Chondrocyte (in vitro differentiated cells): ENCODE measurements around the gene HIF1AN. TPM values are rescaled to one million over a fixed set of nuclear protein-coding genes. Genes with fewer than 3 reads are reported as not detected.
A peak's percentile ranks its signal among the peaks of the same experiment; 100 is the strongest.

Experiments used
- DNase-seq: peaks from one replicate; pipeline ENCODE4 v3.0.0; 2021; ENCODE audit warnings: mixed read lengths, low spot score
- H3K27ac Mint-ChIP-seq: one replicate; pipeline ENCODE4 v1.8.0; 2021; ENCODE audit warnings: mild to moderate bottlenecking, moderate library complexity, mixed read lengths; ENCODE audit not compliant: unreplicated experiment
- H3K27me3 Mint-ChIP-seq: 2 replicates; pipeline ENCODE4 v1.8.0; 2021; ENCODE audit warnings: low read depth, mixed read lengths
- H3K36me3 Mint-ChIP-seq: 2 replicates; pipeline ENCODE4 v1.8.0; 2021; ENCODE audit warnings: low read depth, mixed read lengths
- H3K4me1 Mint-ChIP-seq: 2 replicates; pipeline ENCODE4 v1.8.0; 2021; ENCODE audit warnings: low read depth, mild to moderate bottlenecking, mixed read lengths
- H3K4me3 Mint-ChIP-seq: one replicate; pipeline ENCODE4 v1.8.0; 2021; ENCODE audit warnings: mild to moderate bottlenecking, moderate library complexity, mixed read lengths; ENCODE audit not compliant: unreplicated experiment
- H3K9me3 Mint-ChIP-seq: 2 replicates; pipeline ENCODE4 v1.8.0; 2021; ENCODE audit warnings: low read depth, mixed read lengths
- total RNA-seq: library from RNA; stranded (reverse); gene quantifications from 3 replicates; pipeline ENCODE4 v1.2.1, GENCODE V29; 2021
- TF ChIP-seq, protein P1 (sequence below): fragments of 200-600 bp; sonication (generic); IDR thresholded peaks from 2 replicates; pipeline ENCODE4 v1.5.0; 2021; ENCODE audit warnings: antibody characterized with exemption, mild to moderate bottlenecking, moderate library complexity

HIF1AN gene
- total RNA-seq, 1 donor from 2014 or later = 43.1 TPM

DNA sequence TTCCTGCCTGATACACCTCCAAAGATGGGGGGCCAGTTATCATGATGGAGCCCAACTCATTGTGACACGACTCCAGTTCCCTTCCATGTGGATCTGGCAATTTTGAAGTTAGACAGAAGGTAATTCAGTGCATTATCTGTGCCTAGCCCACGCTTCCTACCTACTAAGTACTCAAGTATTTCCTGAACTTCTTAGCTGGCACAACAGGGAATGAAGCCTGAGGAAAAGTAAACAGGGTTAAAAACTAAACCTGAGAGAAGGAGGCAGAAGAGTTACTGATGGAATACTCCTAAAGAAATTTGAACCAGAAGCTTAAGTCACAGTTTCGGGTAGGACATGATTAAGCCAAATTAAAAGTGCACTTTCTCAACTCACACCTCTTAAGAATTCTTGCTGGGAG lies 14.9 kb upstream of the HIF1AN start:
- Mint-ChIP-seq H3K27ac (no peak overlapping the region), H3K9me3 (no peaks in the 10 kb centered on the region), H3K36me3 (peaks cover 12% of the 10 kb centered on the region), H3K27me3 (no peaks in the 10 kb centered on the region), H3K4me3 (no peak overlapping the region), H3K4me1 (peaks cover 18% of the 10 kb centered on the region)
- TF ChIP-seq, protein P1, sequence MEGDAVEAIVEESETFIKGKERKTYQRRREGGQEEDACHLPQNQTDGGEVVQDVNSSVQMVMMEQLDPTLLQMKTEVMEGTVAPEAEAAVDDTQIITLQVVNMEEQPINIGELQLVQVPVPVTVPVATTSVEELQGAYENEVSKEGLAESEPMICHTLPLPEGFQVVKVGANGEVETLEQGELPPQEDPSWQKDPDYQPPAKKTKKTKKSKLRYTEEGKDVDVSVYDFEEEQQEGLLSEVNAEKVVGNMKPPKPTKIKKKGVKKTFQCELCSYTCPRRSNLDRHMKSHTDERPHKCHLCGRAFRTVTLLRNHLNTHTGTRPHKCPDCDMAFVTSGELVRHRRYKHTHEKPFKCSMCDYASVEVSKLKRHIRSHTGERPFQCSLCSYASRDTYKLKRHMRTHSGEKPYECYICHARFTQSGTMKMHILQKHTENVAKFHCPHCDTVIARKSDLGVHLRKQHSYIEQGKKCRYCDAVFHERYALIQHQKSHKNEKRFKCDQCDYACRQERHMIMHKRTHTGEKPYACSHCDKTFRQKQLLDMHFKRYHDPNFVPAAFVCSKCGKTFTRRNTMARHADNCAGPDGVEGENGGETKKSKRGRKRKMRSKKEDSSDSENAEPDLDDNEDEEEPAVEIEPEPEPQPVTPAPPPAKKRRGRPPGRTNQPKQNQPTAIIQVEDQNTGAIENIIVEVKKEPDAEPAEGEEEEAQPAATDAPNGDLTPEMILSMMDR = no peak
- no peak for DNase-seq

DNA sequence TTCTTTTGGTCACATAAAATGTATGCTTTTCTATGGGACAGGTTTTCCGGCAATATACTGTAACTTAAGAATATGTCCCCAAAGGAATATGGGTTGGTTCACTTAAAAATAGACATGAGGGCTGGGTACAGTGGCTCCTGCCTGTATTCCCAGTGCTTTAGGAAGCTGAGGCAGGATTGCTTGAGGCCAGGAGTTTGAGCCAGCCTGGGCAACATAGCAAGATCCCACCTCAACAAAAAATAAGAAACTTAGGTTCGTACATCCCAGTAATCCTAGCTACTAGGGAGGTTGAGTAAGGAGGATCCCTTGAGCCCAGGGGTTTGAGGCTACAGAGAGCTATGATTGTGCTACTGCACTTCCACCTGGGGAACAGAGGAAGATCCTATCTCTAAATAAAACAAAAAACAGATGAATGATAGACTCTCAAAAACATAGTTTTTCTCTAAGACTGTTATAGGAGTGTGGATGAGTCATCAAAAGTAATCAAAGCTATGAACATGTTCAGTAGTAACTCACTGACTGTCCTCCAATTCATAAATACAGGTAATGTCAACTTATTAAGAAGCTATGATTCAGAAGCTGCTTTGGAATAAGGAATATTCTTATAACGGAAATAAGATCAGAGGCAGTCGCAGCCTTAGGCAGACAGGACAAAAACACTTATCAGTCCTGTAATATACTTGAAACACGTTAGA lies 13.5 kb upstream of the HIF1AN start:
- no peak for DNase-seq
- Mint-ChIP-seq H3K4me3 (no peak overlapping the region), H3K36me3 (peaks cover 18% of the 10 kb centered on the region), H3K4me1 (peaks cover 18% of the 10 kb centered on the region), H3K9me3 (no peaks in the 10 kb centered on the region), H3K27ac (no peak overlapping the region), H3K27me3 (no peaks in the 10 kb centered on the region)
- TF ChIP-seq, protein P1 = no peak

DNA sequence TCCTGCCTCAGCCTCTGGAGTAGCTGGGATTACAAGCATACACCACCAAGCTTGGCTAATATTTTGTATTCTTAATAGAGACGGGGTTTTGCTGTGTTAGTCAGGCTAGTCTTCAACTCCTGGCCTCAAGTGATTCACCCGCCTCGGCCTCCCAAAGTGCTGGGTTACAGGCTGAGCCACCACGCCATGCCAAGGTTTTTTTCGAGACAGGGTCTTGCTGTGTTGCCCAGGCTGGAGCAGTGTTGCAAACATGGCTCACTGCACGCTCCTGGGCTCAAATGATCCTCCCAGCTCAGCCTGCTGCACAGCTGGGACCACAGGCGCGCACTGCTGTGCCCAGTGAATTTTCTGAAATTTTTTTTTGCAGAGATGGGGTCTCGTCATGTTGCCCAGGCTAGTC lies 12.8 kb upstream of the HIF1AN start:
- Mint-ChIP-seq H3K27ac (no peak overlapping the region), H3K36me3 (peaks cover 18% of the 10 kb centered on the region), H3K4me3 (no peak overlapping the region), H3K9me3 (no peaks in the 10 kb centered on the region), H3K4me1 (peaks cover 18% of the 10 kb centered on the region), H3K27me3 (no peaks in the 10 kb centered on the region)
- TF ChIP-seq, protein P1 = no peak
- no peak for DNase-seq

DNA sequence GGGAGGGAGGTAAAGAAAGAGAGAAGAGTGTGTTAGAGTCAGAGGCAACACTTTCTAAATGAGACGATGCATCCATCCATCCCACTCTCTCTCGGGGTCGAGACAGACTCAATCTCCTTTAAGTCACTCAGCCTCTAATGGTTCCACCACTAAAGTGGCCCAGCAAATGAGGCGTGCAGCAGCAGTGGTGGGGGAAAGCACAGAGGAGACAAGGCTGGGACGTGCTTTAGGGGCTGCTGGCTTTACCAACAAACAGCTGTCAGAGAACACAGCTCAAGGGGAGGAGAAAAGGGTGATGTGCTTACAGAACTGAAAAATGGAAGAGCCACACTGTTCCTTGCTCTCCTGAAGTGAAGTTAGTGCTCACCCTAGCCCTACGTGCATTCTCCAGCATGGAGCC lies 11.5 kb upstream of the HIF1AN start:
- Mint-ChIP-seq H3K27ac (no peak overlapping the region), H3K4me1 (peaks cover 23% of the 10 kb centered on the region), H3K36me3 (peaks cover 18% of the 10 kb centered on the region), H3K27me3 (no peaks in the 10 kb centered on the region), H3K9me3 (no peaks in the 10 kb centered on the region), H3K4me3 (no peak overlapping the region)
- TF ChIP-seq, protein P1 = no peak
- no peak for DNase-seq

DNA sequence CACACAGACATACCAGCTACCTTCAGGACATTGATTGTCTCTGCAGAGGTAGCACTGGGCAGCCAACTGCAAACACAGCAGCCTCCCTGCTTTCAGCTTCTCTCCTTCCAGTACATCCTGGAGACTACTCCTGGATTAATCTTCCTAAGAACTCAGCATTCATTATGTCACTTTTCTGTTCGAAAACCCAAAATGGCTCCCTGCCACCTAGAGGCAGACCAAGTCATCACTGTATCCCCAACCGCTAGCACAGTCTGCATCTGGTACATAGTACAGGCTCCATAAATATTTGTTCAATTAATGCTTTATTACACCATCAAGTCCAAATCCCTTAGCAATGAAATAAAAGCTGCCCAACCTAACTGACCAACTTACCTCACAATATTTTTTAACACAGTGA lies 11.1 kb upstream of the HIF1AN start:
- Mint-ChIP-seq H3K27ac (no peak overlapping the region), H3K4me1 (peaks cover 24% of the 10 kb centered on the region), H3K36me3 (peaks cover 18% of the 10 kb centered on the region), H3K9me3 (no peaks in the 10 kb centered on the region), H3K4me3 (no peak overlapping the region), H3K27me3 (no peaks in the 10 kb centered on the region)
- DNase-seq = no peak
- TF ChIP-seq, protein P1 = peak; percentile 36
